Liver (tissue), 3 donors: ENCODE results near the gene ANGPT4.

Experiments
- FOXA1 ChIP-seq: IDR thresholded peaks from 2 replicates; pipeline ENCODE4 v1.6.1; 2016; ENCODE audit warnings: antibody characterized with exemption
- JUND ChIP-seq, 2 donors: IDR thresholded peaks; 2 replicates each; pipeline ENCODE4 v1.6.1; 2016; ENCODE audit warnings: antibody characterized with exemption in 2 of 2
- REST ChIP-seq: IDR thresholded peaks from 2 replicates; pipeline ENCODE4 v1.6.1; 2016; ENCODE audit warnings: antibody characterized with exemption, mild to moderate bottlenecking
- YY1 ChIP-seq: IDR thresholded peaks from 2 replicates; pipeline ENCODE4 v1.6.1; 2016; ENCODE audit warnings: antibody characterized with exemption, mild to moderate bottlenecking
- ZBTB33 ChIP-seq: IDR thresholded peaks from 2 replicates; pipeline ENCODE4 v1.6.1; 2016; ENCODE audit warnings: antibody characterized with exemption
- TF ChIP-seq, protein P1 (sequence below): fragments of 150-350 bp; IDR thresholded peaks from 2 replicates; pipeline ENCODE4 v1.5.1; 2017; ENCODE audit warnings: improper control_type of control experiment, low read depth, low read length; ENCODE audit not compliant: missing input control
- donor health status: healthy.
- donor health status: healthy.

- TF ChIP-seq, protein P1, sequence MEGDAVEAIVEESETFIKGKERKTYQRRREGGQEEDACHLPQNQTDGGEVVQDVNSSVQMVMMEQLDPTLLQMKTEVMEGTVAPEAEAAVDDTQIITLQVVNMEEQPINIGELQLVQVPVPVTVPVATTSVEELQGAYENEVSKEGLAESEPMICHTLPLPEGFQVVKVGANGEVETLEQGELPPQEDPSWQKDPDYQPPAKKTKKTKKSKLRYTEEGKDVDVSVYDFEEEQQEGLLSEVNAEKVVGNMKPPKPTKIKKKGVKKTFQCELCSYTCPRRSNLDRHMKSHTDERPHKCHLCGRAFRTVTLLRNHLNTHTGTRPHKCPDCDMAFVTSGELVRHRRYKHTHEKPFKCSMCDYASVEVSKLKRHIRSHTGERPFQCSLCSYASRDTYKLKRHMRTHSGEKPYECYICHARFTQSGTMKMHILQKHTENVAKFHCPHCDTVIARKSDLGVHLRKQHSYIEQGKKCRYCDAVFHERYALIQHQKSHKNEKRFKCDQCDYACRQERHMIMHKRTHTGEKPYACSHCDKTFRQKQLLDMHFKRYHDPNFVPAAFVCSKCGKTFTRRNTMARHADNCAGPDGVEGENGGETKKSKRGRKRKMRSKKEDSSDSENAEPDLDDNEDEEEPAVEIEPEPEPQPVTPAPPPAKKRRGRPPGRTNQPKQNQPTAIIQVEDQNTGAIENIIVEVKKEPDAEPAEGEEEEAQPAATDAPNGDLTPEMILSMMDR: no peak
- no peak for TF ChIP-seq ZBTB33
- no peak for TF ChIP-seq JUND (IDR thresholded peaks at IDR 0.05)
- TF ChIP-seq FOXA1: no peak
- TF ChIP-seq YY1: no peak
- TF ChIP-seq REST: no peak
Measured at GRCh38 chr20:934186-934840, 18.2 kb upstream of the ANGPT4 start.
